ENCODE data around the gene BRME1. TPM values are rescaled to one million over a fixed set of nuclear protein-coding genes. Genes with fewer than 3 reads are reported as not detected.
A peak's percentile ranks its signal among the peaks of the same experiment; 100 is the strongest.

Gene BRME1
- total RNA-seq, 1 experiment from 2014 or later: 6.7 TPM

- Mint-ChIP-seq H3K36me3 (ENCODE audit: insufficient read depth in 1 of 3, low read depth in 3 of 3) (peaks cover 6 to 23% (median 11%) of the 10 kb centered on the region in 3 experiments; a peak in 6 of 7 replicates), H3K27me3 (ENCODE audit: low read depth) (peaks cover 14% of the 10 kb centered on the region), H3K4me1 (peaks cover 9 to 10% of the 10 kb centered on the region in 2 experiments), H3K9me3 (peaks cover 0 to 2% of the 10 kb centered on the region in 2 experiments; a peak in 2 of 5 replicates), H3K27ac (peak overlapping the region in 1 of 3 experiments; percentile 82; a peak in 2 of 7 replicates), H3K4me3 (peak overlapping the region; percentile 81 to 86)
- H4K91ac ChIP-seq (ENCODE audit: insufficient read length, low read depth, low read length): no peak overlapping the region
- no peaks in the 10 kb centered on the region for H3K79me2 ChIP-seq (ENCODE audit: insufficient read depth, low read length)
- H3K4me1 ChIP-seq (ENCODE audit: insufficient read depth, low read length): no peaks in the 10 kb centered on the region
- H3K27ac ChIP-seq (ENCODE audit: insufficient read length, low read depth, low read length): no peak overlapping the region
- no peaks in the 10 kb centered on the region for H3K79me1 ChIP-seq (ENCODE audit: insufficient read depth, low read depth, low read length, poor library complexity, severe bottlenecking)
- no peak overlapping the region for H2BK120ac ChIP-seq (ENCODE audit: low read depth, low read length, poor library complexity, severe bottlenecking)
- WGBS (ENCODE audit: extremely low coverage, insufficient read length, low lambda C conversion rate): no CpG with 5 or more reads among the region's 13 CpGs
- no peak overlapping the region for H3K14ac ChIP-seq (ENCODE audit: insufficient read depth, low read length)
- no peak overlapping the region for H2AK5ac ChIP-seq (ENCODE audit: insufficient read length, low read length)
- H3K23me2 ChIP-seq (ENCODE audit: insufficient read length, low read depth, low read length, poor library complexity, severe bottlenecking): peaks cover 10% of the 10 kb centered on the region
- TF ChIP-seq CTCF (conservative IDR thresholded peaks at IDR 0.05): no peak
- H3K4me2 ChIP-seq (ENCODE audit: insufficient read depth, insufficient read length, low read length): peak overlapping the region; percentile 80
- no peak overlapping the region for H3K9ac ChIP-seq (ENCODE audit: extremely low read depth, insufficient read length, low read length)
- no peak overlapping the region for H3K18ac ChIP-seq (ENCODE audit: insufficient read length, low read depth, low read length)
- H2AFZ ChIP-seq (ENCODE audit: low read length): no peak overlapping the region
- no peak overlapping the region for H2BK15ac ChIP-seq (ENCODE audit: low read depth, low read length)
- H2BK20ac ChIP-seq (ENCODE audit: low read depth, low read length, poor library complexity, severe bottlenecking): no peak overlapping the region
- H2BK12ac ChIP-seq (ENCODE audit: insufficient read length, low read depth, low read length): no peak overlapping the region
- H3K23ac ChIP-seq (ENCODE audit: insufficient read length, low read depth, low read length): no peak overlapping the region
- no peak for DNase-seq
- H3K4ac ChIP-seq (ENCODE audit: low read depth, low read length): no peak overlapping the region
- H4K8ac ChIP-seq (replicated peaks; ENCODE audit: insufficient read length, low read depth, low read length): no peak overlapping the region
- no peaks in the 10 kb centered on the region for H3K27me3 ChIP-seq (ENCODE audit: insufficient read depth, low read length)
- H3T11ph ChIP-seq (ENCODE audit: low read length): no peak overlapping the region
- no peak overlapping the region for H2BK5ac ChIP-seq (ENCODE audit: insufficient read length, low read length)
- no peaks in the 10 kb centered on the region for H3K9me3 ChIP-seq (ENCODE audit: control insufficient read depth, low read depth, low read length)
- H3K56ac ChIP-seq (ENCODE audit: insufficient read length, low read depth, low read length): no peak overlapping the region
- no peak overlapping the region for H4K5ac ChIP-seq (ENCODE audit: insufficient read length, low read depth, low read length)
- H4K20me1 ChIP-seq (ENCODE audit: control insufficient read depth, insufficient read depth, insufficient read length): no peaks in the 10 kb centered on the region
Observed at GRCh38 chr19:13906521-13906904, 596 bp upstream of the BRME1 start.
